ENCODE results near the gene PARD3B. TPM values are rescaled to one million over a fixed set of nuclear protein-coding genes. Genes with fewer than 3 reads are reported as not detected.

Gene PARD3B
- total and polyA plus RNA-seq, 2 experiments from 2014 or later: 3.5 to 4.4 TPM

DNA sequence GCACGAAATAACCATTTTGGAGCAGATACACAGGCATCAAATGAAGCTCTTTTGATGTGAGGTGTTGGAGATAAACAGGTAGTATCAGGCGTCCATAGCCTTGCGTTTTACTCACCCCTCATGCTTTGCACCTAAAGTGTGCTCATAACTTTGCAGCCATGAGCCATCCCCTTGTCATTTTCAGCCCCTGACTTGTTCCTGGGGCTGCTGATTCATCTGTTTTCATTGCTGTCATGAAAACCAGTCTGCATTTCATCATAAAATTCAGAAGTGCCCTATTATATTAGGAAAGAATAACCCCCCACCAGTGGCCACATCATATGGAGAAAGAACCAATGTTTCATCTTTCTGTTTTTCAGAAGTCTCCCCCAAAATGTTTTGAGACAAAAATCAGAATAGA lies 807.3 kb downstream of the PARD3B start:
- H3K36me3 Mint-ChIP-seq (ENCODE audit: low read depth): peaks cover 4% of the 10 kb centered on the region; the same call in 2 of the 3 replicates

More for the DNA sequence above, 807.3 kb downstream of the PARD3B start:
- ATAC-seq (no peak), DNase-seq (ENCODE audit: low spot score) (no peak)
- H2AFZ ChIP-seq: no peak overlapping the region
- H4K20me1 ChIP-seq (replicated peaks; ENCODE audit: insufficient read depth): no peaks in the 10 kb centered on the region
- H3K36me3 ChIP-seq (ENCODE audit: insufficient read depth): no peaks in the 10 kb centered on the region
- no peak overlapping the region for H3K27ac ChIP-seq (ENCODE audit: low read depth)
- no peak overlapping the region for H3K27ac Mint-ChIP-seq
- H3K4me3 ChIP-seq: no peak overlapping the region
- no peak for TF ChIP-seq STAT1 (IDR thresholded peaks at IDR 0.05; ENCODE audit: unreplicated experiment)
- TF ChIP-seq ZNF462 (CRISPR knock-in tag; IDR thresholded peaks at IDR 0.05): no peak
- no peak for TF ChIP-seq EZH2 (IDR thresholded peaks at IDR 0.05; ENCODE audit: low read depth, unreplicated experiment)
- H3K27me3 Mint-ChIP-seq (ENCODE audit: insufficient read depth, low read depth, poor library complexity): peaks cover 2% of the 10 kb centered on the region
- peaks cover 8% of the 10 kb centered on the region; the same call in 1 of the 2 replicates for H3K4me1 ChIP-seq (ENCODE audit: insufficient read depth)
- no peaks in the 10 kb centered on the region for H3K79me2 ChIP-seq (replicated peaks; ENCODE audit: insufficient read depth)
- no peaks in the 10 kb centered on the region; the same call in 2 of the 3 replicates for H3K9me3 Mint-ChIP-seq
- H3K27me3 ChIP-seq (ENCODE audit: insufficient read depth): no peaks in the 10 kb centered on the region
- H3F3A ChIP-seq (replicated peaks; ENCODE audit: low read depth): no peaks in the 10 kb centered on the region
- H3K4me3 Mint-ChIP-seq: no peak overlapping the region
- H3K4me1 Mint-ChIP-seq: peaks cover 14% of the 10 kb centered on the region
- peaks cover 4% of the 10 kb centered on the region; the same call in 1 of the 2 replicates for H3K9me2 ChIP-seq (ENCODE audit: insufficient read depth)
- no peak overlapping the region for H3K4me2 ChIP-seq
